Calu3 (cell line): ENCODE data around the gene GPR137C. TPM values are rescaled to one million over a fixed set of nuclear protein-coding genes. Genes with fewer than 3 reads are reported as not detected.
"Not testable (repeated sequence)": the region's sequence is repeated elsewhere in the genome, so short reads cannot be mapped to it uniquely, and the experiment has no call there.

Source experiments
- BruUV-seq: library from RNA; stranded (reverse); fragments of 400-500 nt; replicated peaks from 2 replicates; lab custom pipeline; 2021; lab: Mats Ljungman, UMichigan
- CTCF ChIA-PET: fragments of 300-600 bp; sonication (Branson Sonifier 250); formaldehyde crosslinking; loops from one replicate; lab custom pipeline; 2022; ENCODE audit warnings: antibody characterized with exemption; lab: Charles Lee
- DNase-seq: peaks from one replicate; pipeline ENCODE4 v3.0.0; 2022
- H3K27ac Mint-ChIP-seq: one replicate; pipeline ENCODE4 v1.8.0; 2022; ENCODE audit warnings: mixed read lengths; ENCODE audit not compliant: unreplicated experiment
- H3K27me3 Mint-ChIP-seq: one replicate; pipeline ENCODE4 v1.8.0; 2022; ENCODE audit warnings: mixed read lengths; ENCODE audit not compliant: unreplicated experiment
- H3K36me3 Mint-ChIP-seq: one replicate; pipeline ENCODE4 v1.8.0; 2022; ENCODE audit warnings: mild to moderate bottlenecking, moderate library complexity, mixed read lengths; ENCODE audit not compliant: insufficient read depth, unreplicated experiment
- H3K4me1 Mint-ChIP-seq: one replicate; pipeline ENCODE4 v1.8.0; 2022; ENCODE audit warnings: mild to moderate bottlenecking, low read depth, mixed read lengths; ENCODE audit not compliant: unreplicated experiment
- H3K4me3 Mint-ChIP-seq: one replicate; pipeline ENCODE4 v1.8.0; 2022; ENCODE audit warnings: mild to moderate bottlenecking, low read depth, moderate library complexity, mixed read lengths; ENCODE audit not compliant: unreplicated experiment
- H3K9me3 Mint-ChIP-seq: one replicate; pipeline ENCODE4 v1.8.0; 2022; ENCODE audit warnings: low read depth, mixed read lengths; ENCODE audit not compliant: unreplicated experiment
- intact Hi-C: fragments of 100-400 bp; cut with micrococcal nuclease; formaldehyde crosslinking; loops from one replicate; pipeline ENCODE4 v1.10.0; 2022; ENCODE audit not compliant: unreplicated experiment
- total RNA-seq: library from RNA; stranded (reverse); gene quantifications from 2 replicates; pipeline ENCODE4 v1.2.3, GENCODE V29; 2022
- TF ChIP-seq, protein P1 (sequence below): fragments of 200-600 bp; IDR thresholded peaks from one replicate; pipeline ENCODE4 v1.8.0; 2022; ENCODE audit warnings: antibody characterized with exemption; ENCODE audit not compliant: unreplicated experiment

The GPR137C gene
- total RNA-seq, 1 experiment from 2014 or later, result 2.3 TPM

DNA sequence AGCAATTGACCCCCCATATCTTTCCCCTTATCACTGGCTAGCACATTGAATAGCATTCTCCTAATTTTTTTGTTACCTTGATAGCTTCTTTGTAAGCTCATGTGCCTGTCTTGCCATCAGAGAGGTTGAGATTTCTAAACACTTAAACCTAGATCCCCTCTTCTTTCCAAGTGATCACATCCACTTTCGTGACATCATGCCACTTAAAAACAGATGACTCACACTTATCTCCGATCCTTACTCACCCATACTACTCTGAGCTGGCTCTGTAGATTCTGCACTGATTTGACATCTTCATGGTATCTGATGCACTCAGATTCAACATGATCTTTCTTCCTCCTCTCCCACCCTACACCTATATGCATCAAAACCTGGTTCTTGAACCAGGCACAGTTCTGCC, 10.5 kb downstream of the GPR137C start:
- no peak for DNase-seq
- H3K9me3 Mint-ChIP-seq, result no peaks in the 10 kb centered on the region
- TF ChIP-seq, protein P1, sequence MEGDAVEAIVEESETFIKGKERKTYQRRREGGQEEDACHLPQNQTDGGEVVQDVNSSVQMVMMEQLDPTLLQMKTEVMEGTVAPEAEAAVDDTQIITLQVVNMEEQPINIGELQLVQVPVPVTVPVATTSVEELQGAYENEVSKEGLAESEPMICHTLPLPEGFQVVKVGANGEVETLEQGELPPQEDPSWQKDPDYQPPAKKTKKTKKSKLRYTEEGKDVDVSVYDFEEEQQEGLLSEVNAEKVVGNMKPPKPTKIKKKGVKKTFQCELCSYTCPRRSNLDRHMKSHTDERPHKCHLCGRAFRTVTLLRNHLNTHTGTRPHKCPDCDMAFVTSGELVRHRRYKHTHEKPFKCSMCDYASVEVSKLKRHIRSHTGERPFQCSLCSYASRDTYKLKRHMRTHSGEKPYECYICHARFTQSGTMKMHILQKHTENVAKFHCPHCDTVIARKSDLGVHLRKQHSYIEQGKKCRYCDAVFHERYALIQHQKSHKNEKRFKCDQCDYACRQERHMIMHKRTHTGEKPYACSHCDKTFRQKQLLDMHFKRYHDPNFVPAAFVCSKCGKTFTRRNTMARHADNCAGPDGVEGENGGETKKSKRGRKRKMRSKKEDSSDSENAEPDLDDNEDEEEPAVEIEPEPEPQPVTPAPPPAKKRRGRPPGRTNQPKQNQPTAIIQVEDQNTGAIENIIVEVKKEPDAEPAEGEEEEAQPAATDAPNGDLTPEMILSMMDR, result no peak
- CTCF ChIA-PET, result no interaction called here
- H3K4me3 Mint-ChIP-seq, result no peak overlapping the region
- H3K4me1 Mint-ChIP-seq, result no peaks in the 10 kb centered on the region
- H3K27me3 Mint-ChIP-seq, result no peaks in the 10 kb centered on the region
- no peaks in the 10 kb centered on the region for H3K36me3 Mint-ChIP-seq
- intact Hi-C loops, result no loop called here
- H3K27ac Mint-ChIP-seq, result no peak overlapping the region
- BruUV-seq, result no TSS peak

DNA sequence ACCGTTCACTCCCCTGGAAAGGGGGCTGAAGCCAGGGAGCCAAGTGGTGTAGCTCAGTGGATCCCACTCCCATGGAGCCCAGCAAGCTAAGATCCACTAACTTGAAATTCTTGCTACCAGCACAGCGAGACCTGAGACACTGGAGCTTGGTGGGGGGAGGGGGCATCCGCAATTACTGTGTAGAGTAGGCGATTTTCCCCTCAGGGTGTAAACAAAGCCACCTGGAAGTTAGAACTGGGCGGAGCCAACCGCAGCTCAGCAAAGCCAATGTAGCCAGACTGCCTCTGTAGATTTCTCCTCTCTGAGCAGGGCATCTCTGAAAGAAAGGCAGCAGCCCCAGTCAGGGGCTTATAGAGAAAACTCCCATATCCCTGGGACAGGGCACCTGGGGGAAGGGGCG, 15.8 kb downstream of the GPR137C start:
- DNase-seq, BruUV-seq, H3K27me3 Mint-ChIP-seq, CTCF ChIA-PET, intact Hi-C loops, H3K4me3 Mint-ChIP-seq, H3K36me3 Mint-ChIP-seq, H3K27ac Mint-ChIP-seq, H3K4me1 Mint-ChIP-seq: not testable (repeated sequence)
- H3K9me3 Mint-ChIP-seq, result peaks cover 12% of the 10 kb centered on the region

DNA sequence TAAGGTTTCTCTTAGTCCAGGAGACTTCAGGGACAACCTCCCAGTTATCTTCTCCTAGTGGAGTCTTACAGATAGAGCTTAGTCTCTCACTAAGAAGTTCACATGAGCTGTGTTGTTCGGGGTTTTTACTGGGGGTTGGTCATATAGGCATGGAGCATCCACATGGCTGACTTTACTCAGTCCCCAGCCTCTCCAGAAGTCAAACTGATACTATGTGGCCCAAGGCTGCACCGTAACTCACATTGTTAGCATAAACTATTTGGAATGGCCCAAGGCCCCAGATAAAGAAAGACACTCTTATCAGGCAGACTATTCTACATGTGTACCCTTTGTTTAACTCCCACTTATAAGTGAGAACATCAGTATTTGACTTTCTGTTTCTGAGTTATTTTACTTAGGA, 23.2 kb downstream of the GPR137C start:
- H3K27me3 Mint-ChIP-seq, result no peaks in the 10 kb centered on the region
- no peak overlapping the region for H3K27ac Mint-ChIP-seq
- H3K4me3 Mint-ChIP-seq, result no peak overlapping the region
- CTCF ChIA-PET, result no interaction called here
- H3K4me1 Mint-ChIP-seq, result no peaks in the 10 kb centered on the region
- DNase-seq, result no peak
- intact Hi-C loops, result no loop called here
- H3K36me3 Mint-ChIP-seq, result no peaks in the 10 kb centered on the region
- BruUV-seq, result no TSS peak
- H3K9me3 Mint-ChIP-seq, result peaks cover 8% of the 10 kb centered on the region
- TF ChIP-seq, protein P1, result no peak

DNA sequence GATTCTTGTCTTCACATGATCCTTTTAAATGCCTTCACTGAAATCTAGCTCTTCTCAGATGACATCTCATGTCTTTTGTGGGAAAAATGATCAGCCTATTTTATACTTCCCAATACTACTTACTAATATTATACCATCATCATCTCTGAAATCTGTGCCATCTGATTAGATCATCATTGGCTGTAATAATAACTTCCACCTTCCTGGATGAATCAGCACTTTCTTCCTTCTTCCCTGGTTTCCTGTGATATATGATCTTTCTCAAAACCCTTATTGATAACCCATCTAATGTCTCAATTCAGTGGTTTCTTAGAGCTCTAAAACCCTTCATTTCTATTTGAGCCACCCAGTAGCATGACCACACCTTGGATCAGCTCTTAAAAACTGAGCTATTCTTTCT, 30.9 kb downstream of the GPR137C start:
- DNase-seq, result no peak
- H3K27ac Mint-ChIP-seq, result no peak overlapping the region
- CTCF ChIA-PET, result interaction anchor here (0.8 kb wide), 1 partner anchor 11 kb away, joined by 4 read pairs; no protein-coding TSS in a partner anchor
- no peak overlapping the region for H3K4me3 Mint-ChIP-seq
- H3K4me1 Mint-ChIP-seq, result peaks cover 11% of the 10 kb centered on the region
- TF ChIP-seq, protein P1, result no peak
- no peaks in the 10 kb centered on the region for H3K9me3 Mint-ChIP-seq
- H3K27me3 Mint-ChIP-seq, result no peaks in the 10 kb centered on the region
- BruUV-seq, result no TSS peak
- no peaks in the 10 kb centered on the region for H3K36me3 Mint-ChIP-seq
- intact Hi-C loops, result no loop called here

DNA sequence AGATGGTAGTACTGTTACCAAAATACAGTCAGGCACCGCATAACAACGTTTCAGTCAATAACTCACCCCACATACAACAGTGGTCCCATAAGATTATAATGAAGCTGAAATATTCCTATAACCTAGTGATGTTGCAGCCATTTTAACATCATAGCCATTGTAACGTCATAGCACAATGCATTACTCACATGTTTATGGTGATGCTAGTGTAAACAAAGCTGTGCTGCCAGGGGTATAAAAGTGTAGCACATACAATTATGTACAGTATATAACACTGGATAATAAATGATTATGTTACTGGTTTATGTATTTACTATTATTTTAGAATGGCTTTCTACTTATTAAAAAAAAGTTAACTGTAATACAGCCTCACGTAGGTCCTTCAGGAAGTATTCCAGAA, 37.0 kb downstream of the GPR137C start:
- no peak overlapping the region for H3K27ac Mint-ChIP-seq
- intact Hi-C loops, result no loop called here
- CTCF ChIA-PET, result no interaction called here
- no peaks in the 10 kb centered on the region for H3K36me3 Mint-ChIP-seq
- H3K27me3 Mint-ChIP-seq, result peaks cover 7% of the 10 kb centered on the region
- no peak for DNase-seq
- no peaks in the 10 kb centered on the region for H3K4me1 Mint-ChIP-seq
- TF ChIP-seq, protein P1, result no peak
- H3K9me3 Mint-ChIP-seq, result peaks cover 3% of the 10 kb centered on the region
- BruUV-seq, result no TSS peak
- no peak overlapping the region for H3K4me3 Mint-ChIP-seq
